HG02798 (cell line): Measurements from ENCODE around the gene DNAH9.

Experiments used
- ATAC-seq: cut with Tn5 transposase; IDR thresholded peaks from one replicate; pipeline ENCODE4 v1.9.1; 2021; ENCODE audit warnings: mild to moderate bottlenecking; ENCODE audit not compliant: unreplicated experiment, poor library complexity

Gene DNAH9

DNA sequence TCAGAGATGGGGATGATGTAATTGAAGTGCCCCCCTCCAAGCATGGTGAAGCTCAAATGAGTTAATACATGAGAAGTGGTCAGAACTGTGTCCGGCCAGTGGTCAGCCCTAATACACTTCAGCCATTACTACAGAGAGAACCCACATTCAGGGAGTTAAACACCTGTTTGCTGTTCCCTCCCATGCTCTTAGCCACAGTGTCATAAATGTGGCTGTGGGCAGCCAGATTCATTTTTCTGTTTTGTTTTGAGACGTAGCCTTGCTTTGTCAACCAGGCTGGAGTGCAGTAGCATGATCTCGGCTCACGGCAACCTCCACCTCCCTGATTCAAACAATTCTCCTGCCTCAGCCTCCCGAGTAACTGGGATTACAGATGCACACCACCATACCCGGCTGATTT is 139.9 kb downstream of the DNAH9 start:
- ATAC-seq: no peak

DNA sequence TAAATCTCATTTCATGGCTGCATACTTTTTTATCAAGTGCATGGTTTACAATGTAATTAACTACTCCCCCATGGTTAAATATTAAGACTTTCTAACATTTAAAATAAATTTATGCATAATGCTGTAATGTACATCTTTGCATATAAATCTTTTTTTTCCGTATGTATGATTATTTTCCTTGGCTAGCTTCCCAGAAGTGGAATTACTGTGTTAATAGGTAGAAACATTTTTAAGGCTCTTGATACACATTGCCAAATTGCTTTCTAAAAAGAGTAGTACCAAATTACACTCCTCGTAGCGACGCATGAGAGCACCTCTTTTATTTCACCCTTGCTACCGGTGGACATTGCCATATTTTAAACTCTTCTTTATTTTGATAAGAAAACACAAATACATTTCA is 141.1 kb downstream of the DNAH9 start:
- ATAC-seq: no peak

GRCh38 chr17:11739848-11740247 is 141.6 kb downstream of the DNAH9 start:
- ATAC-seq: no peak

- no peak for ATAC-seq
These were observed 144.6 kb downstream of the DNAH9 start for GRCh38 chr17:11742886-11743285.

- ATAC-seq: no peak
These were observed 146.4 kb downstream of the DNAH9 start for GRCh38 chr17:11744696-11745095.

- no peak for ATAC-seq
These were observed 149.2 kb downstream of the DNAH9 start for GRCh38 chr17:11747441-11747840.

DNA sequence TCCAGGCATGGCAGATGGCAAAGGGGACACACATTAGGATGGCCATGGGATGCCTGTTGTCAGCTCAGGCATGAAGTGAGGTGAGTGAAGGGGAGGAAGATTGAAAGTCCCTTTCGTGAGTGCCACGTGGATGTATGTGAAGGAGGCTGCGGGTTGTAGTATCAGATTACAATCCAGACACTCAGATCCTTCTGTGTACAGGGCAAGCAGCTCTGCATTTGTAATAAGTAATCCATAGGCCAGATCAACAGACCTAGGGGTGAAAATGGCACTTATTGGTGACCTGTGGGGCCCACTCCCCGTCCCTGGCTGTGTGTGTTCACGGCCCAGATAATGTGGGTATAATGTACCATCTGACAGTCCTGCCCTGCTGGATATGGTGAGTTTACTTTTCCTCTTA is 159.5 kb downstream of the DNAH9 start:
- no peak for ATAC-seq

DNA sequence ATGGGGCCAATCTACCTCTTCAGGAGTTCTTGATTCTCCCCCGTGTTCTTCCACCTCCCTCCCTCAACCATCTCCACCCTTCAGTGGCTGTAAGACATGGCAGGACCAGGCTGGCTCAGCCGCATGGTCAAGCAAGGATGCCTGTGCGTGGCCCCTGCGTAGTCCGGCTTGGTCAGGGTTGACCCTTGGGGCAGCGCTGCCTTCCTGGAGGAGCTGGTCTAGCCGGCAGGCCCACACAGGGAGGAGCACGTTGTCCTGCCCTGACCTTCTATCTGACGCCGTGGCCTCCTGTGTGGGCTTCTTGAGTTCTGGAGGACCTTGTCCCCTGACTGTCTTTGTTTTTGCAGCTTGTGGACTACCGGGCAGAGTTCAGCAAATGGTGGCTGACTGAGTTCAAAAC is 169.8 kb downstream of the DNAH9 start:
- no peak for ATAC-seq

DNA sequence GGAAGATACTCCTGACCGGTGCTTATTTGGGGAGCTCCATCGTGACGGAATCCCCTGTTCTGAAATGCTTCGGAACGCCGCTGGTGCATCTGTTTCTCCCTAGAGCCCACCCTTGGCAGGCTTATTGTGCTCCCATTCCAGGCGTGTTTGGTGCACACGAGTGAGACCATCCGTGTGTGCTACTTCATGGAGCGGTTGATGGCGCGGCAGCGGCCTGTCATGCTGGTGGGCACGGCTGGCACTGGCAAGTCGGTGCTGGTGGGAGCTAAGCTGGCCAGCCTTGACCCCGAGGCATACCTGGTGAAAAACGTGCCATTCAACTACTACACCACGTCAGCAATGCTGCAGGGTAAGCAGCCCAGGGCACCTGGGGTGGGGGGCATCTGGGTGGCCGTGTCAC is 170.7 kb downstream of the DNAH9 start:
- no peak for ATAC-seq

GRCh38 chr17:11772031-11772430 is 173.8 kb downstream of the DNAH9 start:
- no peak for ATAC-seq

DNA sequence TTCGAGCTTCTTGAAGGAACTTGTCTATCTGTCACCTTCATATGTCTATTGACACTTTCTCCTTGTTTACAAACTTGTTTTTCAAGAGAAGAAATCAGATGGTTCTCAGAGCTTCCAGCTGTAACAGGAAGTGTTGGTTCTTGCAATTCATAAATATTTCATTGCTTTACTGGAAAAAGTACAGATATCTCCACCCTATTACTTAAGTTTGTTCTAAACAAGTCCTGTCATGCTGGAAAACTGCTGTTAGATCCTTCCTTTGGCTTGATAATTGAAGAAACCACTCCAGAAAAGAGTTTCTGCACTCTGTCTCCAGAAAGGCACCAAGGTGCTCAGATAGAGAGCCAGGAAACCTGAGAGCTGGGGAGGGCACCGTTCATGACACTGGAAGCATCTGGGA is 181.6 kb downstream of the DNAH9 start:
- ATAC-seq: no peak

DNA sequence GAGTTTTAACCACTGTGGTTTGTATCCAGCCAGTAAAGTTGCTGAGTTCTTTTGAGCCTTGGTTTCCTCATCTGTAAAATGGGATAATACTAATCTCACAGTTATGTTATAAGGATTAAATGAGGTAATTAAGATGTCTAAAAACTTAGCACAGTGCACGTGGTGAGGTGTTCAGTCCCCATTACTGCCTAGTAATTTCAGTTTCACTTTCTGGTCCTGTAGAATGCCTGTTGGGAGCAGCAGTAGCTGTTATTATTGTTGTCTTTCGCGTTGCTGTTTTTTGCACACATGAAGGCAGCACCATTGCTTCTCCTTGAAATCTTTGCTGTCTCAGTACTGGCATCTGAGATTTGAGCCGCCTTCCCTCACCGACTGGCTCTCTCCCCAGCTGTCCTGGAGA is 182.4 kb downstream of the DNAH9 start:
- ATAC-seq: no peak

DNA sequence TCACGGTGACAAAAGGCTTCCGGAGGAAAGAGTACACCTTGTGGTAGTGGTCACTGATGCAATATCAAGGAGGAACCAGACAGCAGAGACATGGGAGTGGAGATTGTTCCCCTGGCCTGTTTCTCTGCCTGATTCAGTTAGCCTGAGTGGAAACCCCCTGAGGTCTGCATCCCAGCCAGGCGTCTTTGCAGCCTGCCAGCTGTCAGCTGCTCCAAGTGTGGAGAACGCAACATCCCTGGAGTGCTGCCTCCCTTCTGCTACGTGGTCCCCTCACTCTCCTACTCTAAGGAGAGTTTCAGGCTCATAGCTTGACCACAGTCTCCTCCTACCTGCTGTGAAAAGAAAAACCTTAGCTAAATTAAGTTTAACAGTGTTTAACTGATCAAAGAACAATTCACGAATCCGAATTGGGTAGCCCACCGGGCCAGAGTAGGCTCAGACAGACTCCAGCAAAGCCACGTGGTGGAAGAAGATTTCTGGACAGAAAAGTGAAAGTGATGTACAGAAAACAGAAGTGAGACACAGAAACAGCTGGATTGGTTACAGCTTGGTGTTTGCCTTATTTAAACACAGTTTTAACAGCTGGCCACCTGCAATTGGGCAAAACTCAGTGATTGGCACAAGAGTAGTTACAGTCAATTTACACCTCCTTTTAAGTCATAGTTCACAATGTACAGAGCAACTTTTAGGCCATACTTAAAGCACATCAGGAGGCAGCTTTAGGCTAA is 188.6 kb downstream of the DNAH9 start:
- no peak for ATAC-seq

GRCh38 chr17:11795906-11796305 is 197.6 kb downstream of the DNAH9 start:
- ATAC-seq: no peak

- ATAC-seq: no peak
These were observed 199.5 kb downstream of the DNAH9 start for GRCh38 chr17:11797803-11798202.

DNA sequence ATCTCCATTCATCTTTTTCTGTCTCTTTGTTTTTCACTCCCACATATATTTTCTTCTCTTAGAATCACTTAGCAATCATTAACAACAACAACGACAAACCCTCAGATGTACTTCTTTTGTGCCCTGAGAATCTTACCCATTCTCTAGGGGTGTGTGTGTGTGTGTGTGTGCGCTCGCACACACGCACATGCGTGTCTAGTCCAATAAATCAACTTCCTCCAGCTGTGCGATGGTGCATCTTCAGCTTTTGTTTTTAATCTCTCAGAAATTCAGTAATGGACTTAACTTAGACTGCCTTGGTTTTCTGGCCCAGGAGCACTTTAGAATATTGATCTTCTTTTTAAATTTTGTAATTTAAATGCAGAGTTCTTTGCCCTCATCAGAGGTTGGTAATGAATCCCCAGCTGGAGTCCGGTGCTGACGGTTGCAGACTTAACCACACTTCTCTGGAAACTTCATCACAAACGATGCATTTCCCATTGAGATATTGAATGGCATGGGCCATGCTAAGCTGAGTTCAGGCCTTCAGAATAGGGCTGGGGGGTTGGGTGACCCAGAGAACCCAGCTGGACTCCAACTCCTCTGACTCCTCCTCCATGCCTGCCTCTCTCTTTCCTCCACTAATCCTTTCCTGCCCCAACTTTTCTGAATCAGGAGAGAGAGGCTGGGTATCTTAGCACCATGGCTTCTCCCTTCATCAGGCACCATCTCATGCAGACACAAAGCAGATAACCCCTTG is 205.1 kb downstream of the DNAH9 start:
- no peak for ATAC-seq

- no peak for ATAC-seq
These were observed 206.9 kb downstream of the DNAH9 start for GRCh38 chr17:11805138-11805537.

GRCh38 chr17:11805952-11806351 is 207.7 kb downstream of the DNAH9 start:
- no peak for ATAC-seq

GRCh38 chr17:11807606-11808005 is 209.3 kb downstream of the DNAH9 start:
- no peak for ATAC-seq

- no peak for ATAC-seq
These were observed 215.0 kb downstream of the DNAH9 start for GRCh38 chr17:11813278-11813677.

DNA sequence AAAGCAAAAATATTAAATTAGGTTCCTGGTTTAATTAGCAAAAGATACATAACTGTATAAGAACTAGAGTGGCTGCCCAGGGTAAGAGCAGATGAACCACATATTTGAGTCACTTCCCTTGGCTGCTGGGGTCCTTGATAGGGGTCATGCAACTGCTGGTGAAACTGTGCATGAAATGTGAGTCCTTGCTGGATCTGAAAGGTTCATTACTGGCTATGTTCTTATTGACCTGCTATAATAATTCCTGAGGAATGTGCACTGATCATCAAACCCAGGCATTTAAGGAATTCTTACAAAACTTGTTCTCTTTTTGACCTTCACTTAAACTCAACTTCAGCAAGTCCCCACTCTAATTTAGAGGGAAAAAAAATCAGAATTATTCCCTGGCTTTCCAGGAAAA is 215.6 kb downstream of the DNAH9 start:
- ATAC-seq: no peak

DNA sequence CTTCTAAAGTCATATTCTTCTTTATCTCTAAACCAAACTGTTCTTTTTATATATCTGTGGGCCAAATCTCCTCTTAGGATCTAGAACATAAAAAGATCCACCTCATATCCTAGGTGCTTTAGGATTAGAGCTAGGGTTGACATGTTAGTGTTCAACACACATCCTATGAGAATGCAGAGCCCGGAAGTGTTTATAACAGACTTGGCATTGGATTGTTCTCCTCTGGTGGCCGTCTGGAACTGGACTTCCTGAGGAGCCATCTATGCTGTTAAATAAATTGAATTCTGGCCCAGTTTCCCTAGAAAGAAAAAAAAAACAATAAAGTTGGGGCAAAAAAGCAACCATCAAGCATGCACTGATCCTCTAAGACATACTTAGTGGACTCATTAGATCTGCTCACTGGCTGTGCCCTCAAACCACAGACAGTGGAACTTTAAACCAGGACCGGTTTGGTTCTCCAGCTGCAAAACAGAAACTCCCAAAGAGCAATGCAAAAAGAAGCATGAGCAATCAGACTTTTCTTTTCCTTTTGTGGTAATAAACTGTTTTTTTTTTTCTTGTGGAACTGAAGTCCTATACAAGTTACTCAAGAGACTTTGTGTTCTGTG is 216.5 kb downstream of the DNAH9 start:
- no peak for ATAC-seq
